Neural progenitor cell (in vitro differentiated cells): ENCODE results near the gene ZNF385D.

ENCODE experiments used
- EZH2 ChIP-seq: fragments of 200-600 bp; sonication (generic); IDR thresholded peaks from 2 replicates; pipeline ENCODE4 v1.6.1; 2017; ENCODE audit warnings: antibody characterized with exemption, mild to moderate bottlenecking, moderate library complexity
- TF ChIP-seq, protein P1 (sequence below): fragments of 200-600 bp; sonication (generic); IDR thresholded peaks from 2 replicates; pipeline ENCODE4 v1.5.1; 2017; ENCODE audit warnings: antibody characterized with exemption, mild to moderate bottlenecking

- TF ChIP-seq, protein P1, sequence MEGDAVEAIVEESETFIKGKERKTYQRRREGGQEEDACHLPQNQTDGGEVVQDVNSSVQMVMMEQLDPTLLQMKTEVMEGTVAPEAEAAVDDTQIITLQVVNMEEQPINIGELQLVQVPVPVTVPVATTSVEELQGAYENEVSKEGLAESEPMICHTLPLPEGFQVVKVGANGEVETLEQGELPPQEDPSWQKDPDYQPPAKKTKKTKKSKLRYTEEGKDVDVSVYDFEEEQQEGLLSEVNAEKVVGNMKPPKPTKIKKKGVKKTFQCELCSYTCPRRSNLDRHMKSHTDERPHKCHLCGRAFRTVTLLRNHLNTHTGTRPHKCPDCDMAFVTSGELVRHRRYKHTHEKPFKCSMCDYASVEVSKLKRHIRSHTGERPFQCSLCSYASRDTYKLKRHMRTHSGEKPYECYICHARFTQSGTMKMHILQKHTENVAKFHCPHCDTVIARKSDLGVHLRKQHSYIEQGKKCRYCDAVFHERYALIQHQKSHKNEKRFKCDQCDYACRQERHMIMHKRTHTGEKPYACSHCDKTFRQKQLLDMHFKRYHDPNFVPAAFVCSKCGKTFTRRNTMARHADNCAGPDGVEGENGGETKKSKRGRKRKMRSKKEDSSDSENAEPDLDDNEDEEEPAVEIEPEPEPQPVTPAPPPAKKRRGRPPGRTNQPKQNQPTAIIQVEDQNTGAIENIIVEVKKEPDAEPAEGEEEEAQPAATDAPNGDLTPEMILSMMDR: no peak
- no peak for TF ChIP-seq EZH2
These were observed 108.6 kb downstream of the ZNF385D start for GRCh38 chr3:21642433-21642832.
